Neutrophil (primary cell): ENCODE results near the gene CSNK2A3.

Experiments used
- H3K27ac ChIP-seq: fragments of 200-600 bp; sonication (generic); 2 replicates; pipeline ENCODE4 v1.5.1; 2016; ENCODE audit warnings: mild to moderate bottlenecking, moderate library complexity
- H3K27me3 ChIP-seq: fragments of 200-600 bp; sonication (generic); 2 replicates; pipeline ENCODE4 v1.6.0; 2016; ENCODE audit warnings: mild to moderate bottlenecking
- H3K36me3 ChIP-seq: fragments of 200-600 bp; sonication (generic); 2 replicates; pipeline ENCODE4 v1.5.1; 2017
- H3K4me1 ChIP-seq, 2 experiments: fragments of 200-600 bp in 1 of 2; sonication (generic) in 1 of 2; 1 replicate in 1 of 2; 2 replicates in 1 of 2; pipeline versions ENCODE4 v1.5.1 to v1.6.1; 2013 to 2016; ENCODE audit warnings: low read depth in 1 of 2, low read length in 1 of 2, mild to moderate bottlenecking in 1 of 2, moderate library complexity in 1 of 2; ENCODE audit not compliant: control insufficient read depth in 1 of 2, insufficient read depth in 1 of 2
- H3K4me3 ChIP-seq, 2 experiments: fragments of 200-600 bp in 1 of 2; sonication (generic) in 1 of 2; 1 replicate in 1 of 2; 2 replicates in 1 of 2; pipeline ENCODE4 v1.5.1; 2013 to 2016; ENCODE audit warnings: low read depth in 1 of 2, low read length in 1 of 2, mild to moderate bottlenecking in 1 of 2, moderate library complexity in 1 of 2
- H3K9me3 ChIP-seq: fragments of 200-600 bp; sonication (generic); 2 replicates; pipeline ENCODE4 v1.5.1; 2016
- TF ChIP-seq, protein P1 (sequence below): fragments of 200-600 bp; sonication (generic); IDR thresholded peaks from 2 replicates; pipeline ENCODE4 v1.5.1; 2016; ENCODE audit warnings: antibody characterized with exemption

The CSNK2A3 gene

DNA sequence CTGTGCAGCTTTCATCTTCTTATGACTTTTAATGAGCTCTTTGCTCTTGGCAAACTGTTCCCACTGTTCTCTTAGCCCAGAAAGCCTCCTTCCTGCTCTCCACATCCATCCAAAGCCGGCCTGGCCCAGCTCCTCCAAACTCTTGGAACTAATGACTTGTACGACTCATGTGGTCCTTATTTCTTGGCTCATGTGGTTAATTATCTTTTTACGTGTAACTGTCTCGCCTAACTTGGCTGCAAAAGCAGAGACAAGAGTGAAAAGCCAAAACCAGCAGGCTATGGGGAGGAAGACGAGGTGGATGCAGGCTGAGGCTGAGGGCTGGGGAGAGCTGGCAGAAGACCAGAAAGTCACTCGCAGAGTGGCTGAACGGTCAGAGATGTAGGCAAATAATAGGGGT lies 5.5 kb downstream of the CSNK2A3 start:
- no peaks in the 10 kb centered on the region for H3K4me1 ChIP-seq
- TF ChIP-seq, protein P1, sequence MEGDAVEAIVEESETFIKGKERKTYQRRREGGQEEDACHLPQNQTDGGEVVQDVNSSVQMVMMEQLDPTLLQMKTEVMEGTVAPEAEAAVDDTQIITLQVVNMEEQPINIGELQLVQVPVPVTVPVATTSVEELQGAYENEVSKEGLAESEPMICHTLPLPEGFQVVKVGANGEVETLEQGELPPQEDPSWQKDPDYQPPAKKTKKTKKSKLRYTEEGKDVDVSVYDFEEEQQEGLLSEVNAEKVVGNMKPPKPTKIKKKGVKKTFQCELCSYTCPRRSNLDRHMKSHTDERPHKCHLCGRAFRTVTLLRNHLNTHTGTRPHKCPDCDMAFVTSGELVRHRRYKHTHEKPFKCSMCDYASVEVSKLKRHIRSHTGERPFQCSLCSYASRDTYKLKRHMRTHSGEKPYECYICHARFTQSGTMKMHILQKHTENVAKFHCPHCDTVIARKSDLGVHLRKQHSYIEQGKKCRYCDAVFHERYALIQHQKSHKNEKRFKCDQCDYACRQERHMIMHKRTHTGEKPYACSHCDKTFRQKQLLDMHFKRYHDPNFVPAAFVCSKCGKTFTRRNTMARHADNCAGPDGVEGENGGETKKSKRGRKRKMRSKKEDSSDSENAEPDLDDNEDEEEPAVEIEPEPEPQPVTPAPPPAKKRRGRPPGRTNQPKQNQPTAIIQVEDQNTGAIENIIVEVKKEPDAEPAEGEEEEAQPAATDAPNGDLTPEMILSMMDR, result no peak
- no peak overlapping the region for H3K4me3 ChIP-seq
- H3K27me3 ChIP-seq, result peaks cover 17% of the 10 kb centered on the region
- no peaks in the 10 kb centered on the region for H3K9me3 ChIP-seq
- H3K36me3 ChIP-seq, result no peaks in the 10 kb centered on the region
- H3K27ac ChIP-seq, result no peak overlapping the region

DNA sequence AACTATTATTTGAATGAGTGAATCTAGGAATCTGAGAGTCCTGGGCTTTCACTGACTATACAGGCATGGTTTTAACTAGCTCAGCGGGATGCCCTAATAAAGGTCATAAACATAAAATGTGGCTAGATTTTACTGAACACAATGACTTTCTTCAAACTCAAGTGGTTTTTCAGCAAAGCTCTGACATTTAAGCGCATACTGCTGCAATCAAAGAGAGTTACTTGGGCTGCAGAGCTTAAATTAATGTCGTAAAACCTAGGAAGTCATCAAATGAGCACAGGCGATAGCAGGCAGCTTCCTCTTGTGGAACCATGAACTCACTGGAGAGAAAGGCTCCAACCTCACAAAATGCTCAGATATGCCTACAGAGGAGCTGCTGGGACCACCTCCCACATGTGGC lies 6.7 kb downstream of the CSNK2A3 start:
- Histone ChIP-seq H3K27me3 (peaks cover 17% of the 10 kb centered on the region), H3K4me1 (no peaks in the 10 kb centered on the region), H3K27ac (no peak overlapping the region), H3K9me3 (no peaks in the 10 kb centered on the region), H3K36me3 (no peaks in the 10 kb centered on the region), H3K4me3 (no peak overlapping the region)
- TF ChIP-seq, protein P1, result no peak

DNA sequence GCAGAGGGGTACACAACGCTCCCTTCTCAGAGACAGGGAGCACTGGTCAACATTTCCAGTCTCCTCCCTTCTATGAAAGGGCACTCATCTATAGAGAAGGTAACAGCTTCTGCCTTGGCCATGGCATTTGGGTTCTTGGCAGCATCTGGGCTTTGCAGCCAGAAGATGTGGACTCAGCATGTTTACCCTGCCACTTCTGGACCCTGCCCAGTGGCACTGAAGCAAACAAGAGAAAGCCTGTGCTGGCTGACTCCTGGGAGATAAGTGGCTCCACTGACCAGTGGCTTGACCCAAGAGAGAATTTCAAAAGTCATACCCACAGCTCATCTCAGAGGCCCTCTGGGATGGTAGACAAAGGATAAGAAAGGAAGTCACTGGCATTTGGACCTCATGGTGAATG lies 8.0 kb downstream of the CSNK2A3 start:
- TF ChIP-seq, protein P1, result no peak
- H3K36me3 ChIP-seq, result no peaks in the 10 kb centered on the region
- H3K27ac ChIP-seq, result no peak overlapping the region
- no peaks in the 10 kb centered on the region for H3K4me1 ChIP-seq
- peaks cover 17% of the 10 kb centered on the region for H3K27me3 ChIP-seq
- H3K4me3 ChIP-seq, result no peak overlapping the region
- no peaks in the 10 kb centered on the region for H3K9me3 ChIP-seq

DNA sequence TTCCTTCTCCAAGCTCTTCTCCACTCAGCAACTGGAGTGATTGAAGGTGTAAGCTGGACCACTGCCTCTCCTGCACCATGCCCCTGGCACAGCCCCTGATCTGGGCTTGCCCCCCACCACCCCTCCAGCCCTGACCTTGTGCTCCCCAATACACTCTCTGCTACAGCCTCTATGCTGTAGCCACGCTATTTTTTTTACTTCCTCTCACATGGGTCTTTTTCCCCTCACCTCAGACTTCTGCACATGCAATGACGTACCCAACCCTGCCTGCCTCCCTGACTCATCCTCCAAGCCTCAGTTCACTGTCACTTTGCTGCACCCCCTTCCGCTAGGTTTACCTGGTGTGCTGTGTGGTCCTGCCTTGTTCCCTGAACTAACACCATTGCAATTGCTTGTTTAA lies 9.0 kb downstream of the CSNK2A3 start:
- TF ChIP-seq, protein P1, result no peak
- Histone ChIP-seq H3K4me1 (no peaks in the 10 kb centered on the region), H3K27ac (no peak overlapping the region), H3K27me3 (peaks cover 17% of the 10 kb centered on the region), H3K36me3 (no peaks in the 10 kb centered on the region), H3K9me3 (no peaks in the 10 kb centered on the region), H3K4me3 (no peak overlapping the region)

DNA sequence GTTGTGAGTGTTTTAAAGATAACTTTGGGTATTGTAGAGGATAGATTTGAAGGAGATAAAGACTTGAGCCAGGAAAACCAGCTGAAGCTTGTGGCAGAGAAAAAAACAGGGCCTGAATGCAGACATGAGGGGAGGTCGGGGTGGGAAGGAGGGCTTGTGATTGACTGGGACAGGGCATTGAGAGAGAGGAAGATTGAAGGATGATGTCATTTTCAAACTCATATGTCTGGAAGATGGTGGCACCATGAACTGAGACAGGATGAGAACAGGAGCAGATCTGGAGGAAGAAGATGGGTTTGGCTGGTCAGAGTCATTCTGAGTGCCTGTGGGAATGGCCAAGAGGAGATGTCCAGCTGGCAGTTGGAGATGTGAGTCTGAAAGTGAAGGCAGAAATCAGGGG lies 14.7 kb downstream of the CSNK2A3 start:
- Histone ChIP-seq H3K9me3 (no peaks in the 10 kb centered on the region), H3K27ac (no peak overlapping the region), H3K36me3 (no peaks in the 10 kb centered on the region), H3K4me3 (no peak overlapping the region), H3K4me1 (no peaks in the 10 kb centered on the region), H3K27me3 (no peaks in the 10 kb centered on the region)
- TF ChIP-seq, protein P1, result no peak

DNA sequence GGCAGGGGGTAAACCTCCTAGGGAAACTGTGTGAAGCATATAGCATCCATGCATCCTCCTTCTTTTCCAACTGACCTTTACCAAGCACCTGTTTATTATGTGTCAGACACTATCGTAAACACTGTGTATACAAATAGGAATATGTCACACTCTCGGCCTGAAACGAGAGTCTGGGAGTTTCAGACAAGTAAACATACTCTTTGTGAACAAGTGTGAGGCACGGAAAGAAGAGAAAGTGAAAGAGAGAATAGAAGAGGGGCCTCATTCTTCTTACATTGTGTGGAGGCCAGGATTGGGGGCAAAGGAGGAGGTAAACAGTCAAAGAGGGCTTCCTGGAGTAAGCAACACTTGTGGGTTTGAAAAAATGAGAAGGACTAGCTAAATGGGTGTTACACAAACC lies 16.4 kb downstream of the CSNK2A3 start:
- H3K4me3 ChIP-seq, result no peak overlapping the region
- H3K27me3 ChIP-seq, result no peaks in the 10 kb centered on the region
- no peaks in the 10 kb centered on the region for H3K4me1 ChIP-seq
- no peaks in the 10 kb centered on the region for H3K36me3 ChIP-seq
- no peak overlapping the region for H3K27ac ChIP-seq
- TF ChIP-seq, protein P1, result no peak
- no peaks in the 10 kb centered on the region for H3K9me3 ChIP-seq
